HCT116 (cell line): Measurements from ENCODE around the gene ZCCHC24.

Experiments used
- POLR2AphosphoS5 ChIP-seq: IDR thresholded peaks from 2 replicates; pipeline ENCODE4 v1.6.1; 2011; ENCODE audit warnings: mild to moderate bottlenecking, low read depth, low read length, moderate library complexity
- TF ChIP-seq, protein P1 (sequence below), 3 experiments: fragments of 200-600 bp in 1 of 3; sonication (generic) in 1 of 3; IDR thresholded peaks in 2 of 3; conservative IDR thresholded peaks in 1 of 3; 2 replicates each; pipeline ENCODE4 v1.5.1; 2012 to 2017; ENCODE audit warnings: low read depth in 2 of 3, low read length in 2 of 3, antibody characterized with exemption in 1 of 3, borderline replicate concordance in 1 of 3, control low read depth in 1 of 3, mild to moderate bottlenecking in 1 of 3, mixed read lengths in 1 of 3, mixed run types in 1 of 3, moderate library complexity in 1 of 3; ENCODE audit not compliant: insufficient read depth in 1 of 3

DNA sequence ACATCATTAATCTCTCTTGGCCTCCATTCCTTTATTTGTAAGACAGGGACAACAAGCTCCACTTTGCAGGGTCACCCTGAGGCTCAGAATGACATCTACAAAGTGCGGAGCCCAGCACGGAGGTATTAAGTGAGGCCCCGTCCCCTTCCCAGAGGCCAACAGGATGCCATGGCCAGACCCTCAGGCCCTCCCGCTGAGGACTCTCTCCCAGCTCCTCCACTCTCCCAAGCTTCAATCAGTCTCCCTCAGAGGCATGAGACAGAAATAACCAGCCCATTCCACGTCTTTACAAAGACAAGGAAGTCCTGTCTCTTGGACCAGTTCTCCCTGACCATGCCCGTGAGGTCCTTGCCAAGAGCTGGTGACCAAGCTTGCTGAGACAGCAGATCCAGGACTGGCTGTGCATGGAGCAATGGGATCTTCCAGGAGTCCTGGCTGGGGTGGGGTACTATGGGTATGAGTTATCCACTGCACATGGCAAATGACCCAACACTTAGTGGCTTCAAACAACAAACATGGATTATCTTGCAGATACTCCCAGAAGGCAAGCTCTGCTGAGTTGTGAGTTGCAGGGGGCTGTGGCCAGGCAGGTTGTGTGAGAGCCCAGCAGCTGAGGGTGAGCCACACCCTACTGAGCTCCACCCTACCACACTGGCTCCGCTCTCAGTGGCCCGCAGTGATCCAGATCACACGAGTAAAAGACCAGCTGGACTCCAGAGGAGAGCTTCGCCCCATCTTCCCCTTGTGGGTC is 102.4 kb downstream of the ZCCHC24 start:
- TF ChIP-seq POLR2AphosphoS5 = no peak
- TF ChIP-seq, protein P1, sequence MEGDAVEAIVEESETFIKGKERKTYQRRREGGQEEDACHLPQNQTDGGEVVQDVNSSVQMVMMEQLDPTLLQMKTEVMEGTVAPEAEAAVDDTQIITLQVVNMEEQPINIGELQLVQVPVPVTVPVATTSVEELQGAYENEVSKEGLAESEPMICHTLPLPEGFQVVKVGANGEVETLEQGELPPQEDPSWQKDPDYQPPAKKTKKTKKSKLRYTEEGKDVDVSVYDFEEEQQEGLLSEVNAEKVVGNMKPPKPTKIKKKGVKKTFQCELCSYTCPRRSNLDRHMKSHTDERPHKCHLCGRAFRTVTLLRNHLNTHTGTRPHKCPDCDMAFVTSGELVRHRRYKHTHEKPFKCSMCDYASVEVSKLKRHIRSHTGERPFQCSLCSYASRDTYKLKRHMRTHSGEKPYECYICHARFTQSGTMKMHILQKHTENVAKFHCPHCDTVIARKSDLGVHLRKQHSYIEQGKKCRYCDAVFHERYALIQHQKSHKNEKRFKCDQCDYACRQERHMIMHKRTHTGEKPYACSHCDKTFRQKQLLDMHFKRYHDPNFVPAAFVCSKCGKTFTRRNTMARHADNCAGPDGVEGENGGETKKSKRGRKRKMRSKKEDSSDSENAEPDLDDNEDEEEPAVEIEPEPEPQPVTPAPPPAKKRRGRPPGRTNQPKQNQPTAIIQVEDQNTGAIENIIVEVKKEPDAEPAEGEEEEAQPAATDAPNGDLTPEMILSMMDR (IDR thresholded peaks at IDR 0.05 in 2 of 3, conservative IDR thresholded peaks at IDR 0.05 in 1 of 3; ENCODE audit: borderline replicate concordance in 1 of 3, insufficient read depth in 1 of 3, low read depth in 2 of 3, low read length in 2 of 3) = no peak
